Measurements from ENCODE around the gene GPR15LG.

DNA sequence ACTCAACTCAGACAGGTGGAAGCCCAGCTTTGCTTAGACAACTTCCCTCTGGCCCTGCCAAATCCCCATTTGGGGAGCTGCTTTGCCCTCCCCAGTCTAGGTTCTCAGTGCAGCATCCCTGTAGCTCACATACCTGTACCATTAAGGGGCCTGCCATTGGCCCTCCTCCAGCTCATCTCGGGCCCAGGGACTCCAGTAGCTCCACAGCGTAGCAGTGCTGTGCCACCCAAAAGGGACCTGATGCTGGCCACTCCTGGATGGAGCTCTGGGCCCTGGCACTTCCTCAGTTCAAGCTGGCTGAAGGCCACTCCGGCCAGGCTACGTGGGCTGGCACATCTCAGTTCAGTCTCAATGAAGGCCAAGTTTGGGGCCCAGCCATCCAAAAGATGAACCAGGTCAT is 60.3 kb downstream of the GPR15LG start:
- TF ChIP-seq POLR2AphosphoS5 (IDR thresholded peaks at IDR 0.05) (no peak), EP300 (IDR thresholded peaks at IDR 0.05) (no peak), POLR2A (IDR thresholded peaks at IDR 0.05) (no peak)
- TF ChIP-seq, protein P1, sequence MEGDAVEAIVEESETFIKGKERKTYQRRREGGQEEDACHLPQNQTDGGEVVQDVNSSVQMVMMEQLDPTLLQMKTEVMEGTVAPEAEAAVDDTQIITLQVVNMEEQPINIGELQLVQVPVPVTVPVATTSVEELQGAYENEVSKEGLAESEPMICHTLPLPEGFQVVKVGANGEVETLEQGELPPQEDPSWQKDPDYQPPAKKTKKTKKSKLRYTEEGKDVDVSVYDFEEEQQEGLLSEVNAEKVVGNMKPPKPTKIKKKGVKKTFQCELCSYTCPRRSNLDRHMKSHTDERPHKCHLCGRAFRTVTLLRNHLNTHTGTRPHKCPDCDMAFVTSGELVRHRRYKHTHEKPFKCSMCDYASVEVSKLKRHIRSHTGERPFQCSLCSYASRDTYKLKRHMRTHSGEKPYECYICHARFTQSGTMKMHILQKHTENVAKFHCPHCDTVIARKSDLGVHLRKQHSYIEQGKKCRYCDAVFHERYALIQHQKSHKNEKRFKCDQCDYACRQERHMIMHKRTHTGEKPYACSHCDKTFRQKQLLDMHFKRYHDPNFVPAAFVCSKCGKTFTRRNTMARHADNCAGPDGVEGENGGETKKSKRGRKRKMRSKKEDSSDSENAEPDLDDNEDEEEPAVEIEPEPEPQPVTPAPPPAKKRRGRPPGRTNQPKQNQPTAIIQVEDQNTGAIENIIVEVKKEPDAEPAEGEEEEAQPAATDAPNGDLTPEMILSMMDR (IDR thresholded peaks at IDR 0.05), result no peak

All from suprapubic skin (tissue), 4 donors.